GM18505 (cell line): ENCODE data around the gene HPS1.

Experiments
- ATAC-seq: cut with Tn5 transposase; IDR thresholded peaks from one replicate; pipeline ENCODE4 v1.9.1; 2021; ENCODE audit not compliant: unreplicated experiment
- POLR2A ChIP-seq: IDR thresholded peaks from 4 replicates; pipeline ENCODE4 v1.6.1; 2011; ENCODE audit warnings: borderline replicate concordance; ENCODE audit not compliant: insufficient read depth, insufficient read length; ENCODE audit errors: extremely low read depth

Gene HPS1

DNA sequence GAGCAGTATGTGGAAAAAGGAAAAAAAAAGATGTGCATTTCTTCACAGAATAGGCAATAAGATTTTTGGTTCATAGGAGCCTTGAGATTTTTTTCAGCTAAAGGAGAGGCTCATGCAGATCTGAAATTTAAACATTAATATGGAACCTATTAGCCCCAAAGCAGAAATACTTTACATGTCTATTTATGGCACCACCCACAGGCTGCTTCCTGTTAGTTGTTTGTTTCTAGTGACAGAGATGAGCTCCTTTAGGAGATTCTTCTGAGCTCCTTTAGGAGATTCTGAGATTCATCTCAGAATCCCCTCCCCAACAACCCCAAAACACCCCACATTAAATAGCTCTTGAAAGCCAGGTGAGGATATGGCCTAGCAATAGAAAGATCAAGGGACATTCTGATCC, 27.9 kb upstream of the HPS1 start:
- ATAC-seq, result no peak
- TF ChIP-seq POLR2A, result no peak

DNA sequence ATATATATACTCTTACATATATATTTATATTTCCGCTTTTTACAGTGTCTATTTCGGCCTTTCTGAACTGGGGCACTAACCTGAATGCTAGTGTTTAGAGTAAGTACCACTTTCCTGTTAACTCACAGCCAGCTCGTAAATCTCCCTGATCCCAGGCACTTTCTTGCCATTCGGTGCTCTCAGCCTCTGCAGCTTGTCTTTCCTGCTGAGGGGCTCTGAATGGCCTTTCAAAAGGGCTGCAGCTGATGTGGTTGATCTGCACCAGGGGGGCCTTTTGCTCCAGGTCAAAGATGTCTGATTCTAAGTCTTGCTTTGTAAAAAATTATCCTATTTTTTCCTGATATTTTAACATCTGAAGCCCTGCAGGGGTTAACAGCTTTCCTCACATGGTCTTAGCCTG, 25.5 kb upstream of the HPS1 start:
- TF ChIP-seq POLR2A, result no peak
- no peak for ATAC-seq

DNA sequence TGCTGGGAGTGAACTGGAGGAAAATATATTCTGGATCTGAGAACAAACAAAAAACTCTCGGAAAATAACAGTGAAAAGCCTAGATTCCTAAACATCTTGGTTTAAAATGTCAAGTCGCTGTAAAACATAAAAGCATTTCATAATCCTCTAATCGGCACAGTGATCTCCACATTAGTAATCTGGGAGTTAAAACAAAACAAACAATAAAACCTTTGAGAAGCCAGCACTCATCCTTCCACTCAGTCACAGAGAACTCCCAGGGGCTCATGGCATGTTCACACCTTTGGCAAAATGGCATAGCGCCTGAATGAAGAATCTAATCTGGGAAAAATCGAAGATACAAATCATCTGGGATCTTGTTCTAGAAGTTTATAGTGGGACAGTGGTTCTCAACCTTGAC, 24.1 kb upstream of the HPS1 start:
- no peak for ATAC-seq
- no peak for TF ChIP-seq POLR2A

GRCh38 chr10:98469001-98469931, 22.5 kb upstream of the HPS1 start:
- TF ChIP-seq POLR2A, result no peak
- no peak for ATAC-seq

- ATAC-seq, result peak; percentile 78
- no peak for TF ChIP-seq POLR2A
Observed at GRCh38 chr10:98467506-98468318, 21.0 kb upstream of the HPS1 start.

GRCh38 chr10:98466861-98467505, 20.2 kb upstream of the HPS1 start:
- no peak for ATAC-seq
- no peak for TF ChIP-seq POLR2A

DNA sequence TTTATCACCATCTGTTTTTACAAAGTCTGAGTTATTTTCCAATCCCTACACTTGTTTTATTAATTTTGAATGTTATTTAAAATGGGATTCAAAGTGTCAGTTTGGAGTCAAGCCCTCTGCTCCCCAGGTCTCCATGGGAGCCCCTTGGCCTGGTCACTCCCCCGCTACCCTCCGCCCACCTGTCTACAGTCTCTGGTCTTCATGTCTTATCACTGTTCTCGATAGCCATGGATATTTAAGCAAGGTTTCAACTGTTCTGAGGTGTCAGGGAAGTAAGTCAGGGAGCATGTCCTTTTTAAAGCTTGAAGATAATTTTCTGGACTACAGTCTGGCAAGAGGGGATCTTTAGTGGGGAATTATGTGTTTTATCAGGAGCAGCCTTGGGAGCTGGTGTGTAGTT, 19.1 kb upstream of the HPS1 start:
- ATAC-seq, result no peak
- no peak for TF ChIP-seq POLR2A

DNA sequence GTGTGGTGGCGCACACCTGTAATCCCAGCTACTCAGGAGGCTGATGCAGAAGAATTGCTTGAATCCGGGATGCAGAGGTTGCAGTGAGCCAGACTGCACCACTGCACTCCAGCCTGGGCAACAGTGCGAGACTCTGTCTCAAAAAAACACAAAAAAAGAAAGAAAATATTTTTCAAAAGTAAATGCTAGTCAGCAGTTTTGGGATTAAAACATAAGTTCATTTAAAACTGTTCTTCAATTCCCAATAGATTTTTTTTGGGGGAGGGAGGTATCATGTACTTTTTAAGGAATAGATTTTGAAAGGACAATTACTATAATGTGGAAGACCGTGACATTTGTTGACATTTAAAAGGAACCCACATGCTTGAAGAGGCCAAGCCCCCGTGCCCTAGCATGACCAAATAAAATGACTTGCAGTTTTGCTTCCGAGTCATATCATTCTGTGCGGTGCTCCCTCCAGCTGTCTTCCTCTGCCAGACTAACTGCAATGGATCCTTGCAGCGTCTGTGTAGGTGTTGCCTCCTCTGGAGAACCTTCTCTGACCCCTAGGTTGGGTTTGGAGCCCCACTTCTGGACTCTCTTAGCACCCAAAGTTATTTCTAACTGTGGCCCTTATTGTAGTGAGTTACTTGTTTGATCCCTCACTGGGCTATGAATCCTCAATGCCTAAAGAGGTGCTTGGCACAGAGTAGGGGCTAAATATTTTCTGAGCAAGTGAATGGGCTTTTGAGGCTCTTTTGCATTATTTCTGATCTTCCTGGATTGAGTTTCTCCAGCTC, 17.4 kb upstream of the HPS1 start:
- no peak for ATAC-seq
- no peak for TF ChIP-seq POLR2A

- ATAC-seq, result no peak
- no peak for TF ChIP-seq POLR2A
Observed at GRCh38 chr10:98463016-98463415, 16.3 kb upstream of the HPS1 start.

GRCh38 chr10:98461500-98461842, 14.7 kb upstream of the HPS1 start:
- no peak for TF ChIP-seq POLR2A
- ATAC-seq, result no peak

- no peak for ATAC-seq
- no peak for TF ChIP-seq POLR2A
Observed at GRCh38 chr10:98460837-98461499, 14.2 kb upstream of the HPS1 start.
